GM13977 (cell line): ENCODE measurements around the gene CCDC27.

Experiments
- DNase-seq: peaks from one replicate; pipeline ENCODE4 v3.0.0; 2012; ENCODE audit warnings: low spot score
- CTCF ChIP-seq: IDR thresholded peaks from 2 replicates; pipeline ENCODE4 v1.5.1; 2012; ENCODE audit warnings: mild to moderate bottlenecking, control low read depth; ENCODE audit not compliant: insufficient read depth; ENCODE audit errors: extremely low read depth, missing control alignments
- in situ Hi-C: fragments of 300-500 bp; cut with MboI; formaldehyde crosslinking; loops from one replicate; pipeline ENCODE4 v1.12.0; 2022; ENCODE audit warnings: low sequenced_read_pairs, low pct_unique_long_range_greater_than_20kb, mixed read lengths, inconsistent platforms; ENCODE audit not compliant: unreplicated experiment

CCDC27 gene

DNA sequence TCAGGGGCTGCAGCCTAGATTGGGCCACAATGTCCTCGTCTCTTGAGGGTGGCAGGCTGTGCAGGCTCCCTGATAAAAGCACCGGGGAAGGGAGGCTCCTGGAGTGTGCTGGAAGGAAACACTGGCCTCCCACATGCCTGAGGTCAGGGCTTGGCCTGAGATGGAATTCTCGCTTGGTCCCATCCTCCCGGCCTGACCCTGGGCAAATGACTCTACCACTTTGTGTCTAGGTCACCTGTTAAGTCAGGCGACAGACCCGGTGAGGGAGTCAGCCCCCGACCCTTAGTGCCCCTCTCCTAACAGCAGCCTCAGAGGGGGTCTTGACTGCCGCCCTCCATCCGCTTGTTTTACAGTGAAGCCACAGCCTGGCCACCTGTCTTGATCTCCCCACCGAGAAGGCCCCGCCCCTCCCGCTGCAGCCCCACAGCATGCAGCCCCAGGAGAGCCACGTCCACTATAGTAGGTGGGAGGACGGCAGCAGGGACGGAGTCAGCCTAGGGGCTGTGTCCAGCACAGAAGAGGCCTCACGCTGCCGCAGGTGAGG is 22.8 kb downstream of the CCDC27 start:
- TF ChIP-seq CTCF: no peak
- in situ Hi-C loops: no loop called here
- no peak for DNase-seq

- in situ Hi-C loops: no loop called here
- DNase-seq: peak; percentile 86
- TF ChIP-seq CTCF: peak; percentile 65
Measured at GRCh38 chr1:3775490-3776230, 23.4 kb downstream of the CCDC27 start.

DNA sequence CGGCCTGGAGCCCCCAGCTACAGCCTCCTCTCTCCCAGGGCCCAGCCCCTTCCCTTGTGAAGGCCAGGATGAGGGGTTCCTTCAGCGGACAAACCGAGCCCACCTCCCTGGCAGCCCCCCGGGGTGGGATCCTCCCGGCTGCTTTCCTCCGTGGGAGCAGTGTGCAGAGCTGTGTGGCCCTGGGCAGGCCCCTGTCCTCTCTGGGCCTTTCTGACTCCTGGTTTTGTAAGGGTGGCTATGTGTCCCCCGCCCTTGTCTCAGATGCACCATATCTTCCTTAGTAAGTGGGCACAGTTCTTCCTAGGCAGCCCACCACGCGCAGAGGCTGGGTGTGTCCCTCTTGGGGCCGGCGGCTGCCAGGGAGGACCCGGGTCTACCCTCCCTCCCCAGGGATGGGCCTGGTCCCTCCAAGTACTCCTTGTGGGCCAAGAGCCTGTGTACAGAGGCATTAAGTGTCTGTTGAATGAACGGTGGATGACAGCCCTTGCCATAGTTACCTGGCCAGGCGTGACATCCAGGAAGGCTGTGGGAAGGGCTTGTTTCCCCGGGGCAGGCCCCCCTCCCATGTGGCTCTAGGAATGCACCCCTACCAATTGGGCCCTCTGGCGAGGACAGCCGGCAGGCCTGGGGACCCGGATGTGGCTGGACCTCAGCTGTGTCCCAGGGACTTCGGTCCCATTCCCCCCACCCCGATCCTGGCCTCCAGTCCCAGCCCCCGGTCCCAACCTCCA is 24.1 kb downstream of the CCDC27 start:
- no peak for TF ChIP-seq CTCF
- DNase-seq: peak; percentile 23
- in situ Hi-C loops: no loop called here

GRCh38 chr1:3777078-3777547 is 24.9 kb downstream of the CCDC27 start:
- no peak for TF ChIP-seq CTCF
- in situ Hi-C loops: no loop called here
- no peak for DNase-seq

DNA sequence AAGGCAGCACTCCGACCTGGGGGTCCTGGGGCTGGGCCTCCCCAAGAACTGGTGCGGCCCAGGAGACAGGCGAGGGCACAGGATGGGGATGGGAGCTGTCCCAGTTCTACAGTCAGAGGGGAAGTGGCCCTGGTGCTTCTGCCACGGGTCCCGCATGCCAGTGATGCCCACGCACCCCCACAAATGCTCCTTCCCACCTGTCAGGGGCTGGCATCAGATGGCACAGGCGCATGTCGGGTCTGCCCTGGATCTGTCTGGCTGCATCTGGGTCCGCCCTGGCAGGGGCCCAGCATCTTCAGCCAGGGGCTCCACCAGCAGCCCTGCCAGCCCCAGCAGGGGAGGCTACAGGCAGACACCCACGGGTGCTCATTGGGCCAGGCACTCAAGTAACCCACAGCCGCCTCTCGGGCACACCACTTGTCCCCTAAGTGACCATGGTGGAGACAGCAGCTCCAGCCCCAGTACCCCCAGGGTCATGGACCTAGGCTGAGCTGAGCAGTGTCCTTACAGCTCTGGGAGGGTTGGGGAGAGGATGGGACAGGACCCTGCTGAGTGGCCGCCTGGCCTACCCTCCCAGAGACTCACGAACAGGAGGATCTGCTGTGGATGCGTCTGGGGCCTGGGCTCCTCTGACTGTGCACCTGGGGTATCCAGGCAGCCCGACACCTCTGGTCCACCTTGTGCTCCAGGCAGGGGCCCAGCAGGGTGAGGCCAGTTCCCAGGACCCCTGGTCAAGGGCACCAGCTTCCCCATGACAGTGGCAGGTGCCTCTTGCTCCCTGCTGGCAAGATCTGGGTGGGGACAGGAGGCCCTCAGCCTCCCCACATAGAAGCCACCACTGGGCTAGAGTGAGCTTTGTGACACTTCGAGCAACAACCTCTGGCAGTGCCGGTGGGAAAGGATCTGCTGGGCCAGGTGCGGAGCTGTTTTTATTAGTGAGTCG is 25.7 kb downstream of the CCDC27 start:
- TF ChIP-seq CTCF: no peak
- DNase-seq: no peak
- in situ Hi-C loops: no loop called here

DNA sequence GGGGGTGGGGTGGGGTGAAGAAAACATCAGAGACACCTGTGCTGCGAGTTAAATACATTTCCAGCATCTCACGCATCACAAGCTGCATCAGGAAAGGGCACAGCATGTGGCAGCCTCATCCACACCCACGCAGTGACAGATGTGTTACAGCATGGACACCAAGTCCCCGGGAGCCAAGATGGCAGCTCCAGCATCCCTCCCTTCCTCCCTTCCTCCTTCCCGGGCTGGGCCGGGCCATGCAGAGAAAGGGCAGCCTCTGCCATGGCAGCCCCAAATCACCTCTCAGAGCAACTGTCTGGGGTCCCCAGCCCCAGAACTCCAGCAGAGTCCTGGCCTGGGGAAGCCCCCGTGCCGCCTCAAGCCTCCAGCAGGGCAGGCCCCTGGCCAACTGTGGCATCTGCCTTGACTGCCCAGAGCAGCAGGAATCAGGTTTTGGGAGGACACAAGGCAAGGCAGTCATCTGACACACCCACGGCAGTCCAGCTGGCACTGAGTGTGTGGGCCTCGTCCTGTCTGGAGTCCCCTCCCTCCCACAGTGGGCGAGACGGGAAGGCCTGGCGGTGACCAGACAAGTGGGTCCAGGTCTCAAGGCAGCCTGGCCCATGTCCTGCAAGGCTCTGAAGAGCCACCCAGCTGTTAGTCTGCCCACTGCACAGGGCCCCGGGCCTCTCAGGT is 26.5 kb downstream of the CCDC27 start:
- in situ Hi-C loops: no loop called here
- DNase-seq: no peak

More for the DNA sequence above, 26.5 kb downstream of the CCDC27 start:
- TF ChIP-seq CTCF: no peak
